Measurements from ENCODE around the gene DNAH9. TPM values are rescaled to one million over a fixed set of nuclear protein-coding genes. Genes with fewer than 3 reads are reported as not detected.

DNAH9 gene
- total and polyA plus RNA-seq, 2 donors (not counting 1 experiment from before 2014, with no cell fraction given) = not detected

DNA sequence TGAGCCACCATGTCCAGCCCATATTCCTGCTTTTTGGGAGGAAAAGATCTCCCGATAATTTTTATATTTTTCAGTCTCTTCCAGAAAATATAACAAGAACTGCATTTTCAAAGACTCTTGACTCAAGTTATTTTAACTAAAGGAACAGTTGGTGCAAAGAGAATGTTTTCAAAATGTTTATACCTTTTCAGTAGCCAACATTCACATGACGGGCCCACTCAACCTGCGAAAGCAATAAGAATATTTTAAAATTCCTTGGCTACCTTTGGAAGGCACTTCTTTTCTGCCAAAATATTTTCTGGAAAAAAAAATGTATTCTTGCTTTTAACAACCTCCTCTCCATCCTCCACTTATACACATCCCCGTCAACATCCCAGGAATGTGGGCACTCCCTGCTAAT lies 258.7 kb downstream of the DNAH9 start:
- CTCF ChIA-PET = no interaction called here
- Mint-ChIP-seq H3K27me3 (no peaks in the 10 kb centered on the region), H3K27ac (no peak overlapping the region), H3K4me1 (no peaks in the 10 kb centered on the region), H3K4me3 (no peak overlapping the region), H3K9me3 (ENCODE audit: insufficient read depth) (peaks cover 8% of the 10 kb centered on the region)
- Histone ChIP-seq H3K4me3 (ENCODE audit: control extremely low read depth in 1 of 5, extremely low read depth in 1 of 5, insufficient read depth in 1 of 5, low read depth in 2 of 5, low read length in 4 of 5) (no peak overlapping the region), H3K36me3 (replicated peaks in 1 of 2; ENCODE audit: control extremely low read depth in 1 of 2, control insufficient read depth in 1 of 2, extremely low read depth in 1 of 2, insufficient read depth in 2 of 2, low read length in 1 of 2) (no peaks in the 10 kb centered on the region), H4K20me1 (ENCODE audit: control insufficient read depth, insufficient read depth, low read length, poor library complexity, severe bottlenecking) (no peaks in the 10 kb centered on the region), H3K9ac (ENCODE audit: low read length) (no peak overlapping the region), H2AFZ (ENCODE audit: insufficient read depth, low read depth, low read length, poor library complexity, severe bottlenecking) (no peak overlapping the region), H3K79me2 (ENCODE audit: control insufficient read depth, insufficient read depth, low read length) (no peaks in the 10 kb centered on the region), H3K4me1 (ENCODE audit: control insufficient read depth in 2 of 2, insufficient read depth in 2 of 2, low read length in 2 of 2) (no peaks in the 10 kb centered on the region), H3K27me3 (replicated peaks in 1 of 4; ENCODE audit: control extremely low read depth in 1 of 4, control insufficient read depth in 3 of 4, insufficient read depth in 4 of 4, low read length in 3 of 4) (no peaks in the 10 kb centered on the region), H3K9me3 (ENCODE audit: control extremely low read depth in 1 of 3, control insufficient read depth in 2 of 3, insufficient read depth in 1 of 3, low read length in 2 of 3) (peaks cover 0 to 6% (median 0%) of the 10 kb centered on the region in 3 donors), H3K4me2 (replicated peaks; ENCODE audit: low read depth, low read length, poor library complexity, severe bottlenecking) (no peak overlapping the region), H3K27ac (ENCODE audit: low read length in 2 of 2) (no peak overlapping the region)
- no peak for DNase-seq
- intact Hi-C loops (cut with micrococcal nuclease) = no loop called here
- WGBS (ENCODE audit: insufficient coverage) = 100% methylated on average over 1 of the region's 4 CpGs
- ATAC-seq (ENCODE audit: low read depth) = no peak
- TF ChIP-seq, protein P1, sequence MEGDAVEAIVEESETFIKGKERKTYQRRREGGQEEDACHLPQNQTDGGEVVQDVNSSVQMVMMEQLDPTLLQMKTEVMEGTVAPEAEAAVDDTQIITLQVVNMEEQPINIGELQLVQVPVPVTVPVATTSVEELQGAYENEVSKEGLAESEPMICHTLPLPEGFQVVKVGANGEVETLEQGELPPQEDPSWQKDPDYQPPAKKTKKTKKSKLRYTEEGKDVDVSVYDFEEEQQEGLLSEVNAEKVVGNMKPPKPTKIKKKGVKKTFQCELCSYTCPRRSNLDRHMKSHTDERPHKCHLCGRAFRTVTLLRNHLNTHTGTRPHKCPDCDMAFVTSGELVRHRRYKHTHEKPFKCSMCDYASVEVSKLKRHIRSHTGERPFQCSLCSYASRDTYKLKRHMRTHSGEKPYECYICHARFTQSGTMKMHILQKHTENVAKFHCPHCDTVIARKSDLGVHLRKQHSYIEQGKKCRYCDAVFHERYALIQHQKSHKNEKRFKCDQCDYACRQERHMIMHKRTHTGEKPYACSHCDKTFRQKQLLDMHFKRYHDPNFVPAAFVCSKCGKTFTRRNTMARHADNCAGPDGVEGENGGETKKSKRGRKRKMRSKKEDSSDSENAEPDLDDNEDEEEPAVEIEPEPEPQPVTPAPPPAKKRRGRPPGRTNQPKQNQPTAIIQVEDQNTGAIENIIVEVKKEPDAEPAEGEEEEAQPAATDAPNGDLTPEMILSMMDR (IDR thresholded peaks at IDR 0.05) = no peak
- no peak for TF ChIP-seq EZH2 (IDR thresholded peaks at IDR 0.05; ENCODE audit: borderline replicate concordance, insufficient read depth, low read depth, low read length, poor library complexity, severe bottlenecking)
- POLR2A ChIA-PET = no interaction called here

DNA sequence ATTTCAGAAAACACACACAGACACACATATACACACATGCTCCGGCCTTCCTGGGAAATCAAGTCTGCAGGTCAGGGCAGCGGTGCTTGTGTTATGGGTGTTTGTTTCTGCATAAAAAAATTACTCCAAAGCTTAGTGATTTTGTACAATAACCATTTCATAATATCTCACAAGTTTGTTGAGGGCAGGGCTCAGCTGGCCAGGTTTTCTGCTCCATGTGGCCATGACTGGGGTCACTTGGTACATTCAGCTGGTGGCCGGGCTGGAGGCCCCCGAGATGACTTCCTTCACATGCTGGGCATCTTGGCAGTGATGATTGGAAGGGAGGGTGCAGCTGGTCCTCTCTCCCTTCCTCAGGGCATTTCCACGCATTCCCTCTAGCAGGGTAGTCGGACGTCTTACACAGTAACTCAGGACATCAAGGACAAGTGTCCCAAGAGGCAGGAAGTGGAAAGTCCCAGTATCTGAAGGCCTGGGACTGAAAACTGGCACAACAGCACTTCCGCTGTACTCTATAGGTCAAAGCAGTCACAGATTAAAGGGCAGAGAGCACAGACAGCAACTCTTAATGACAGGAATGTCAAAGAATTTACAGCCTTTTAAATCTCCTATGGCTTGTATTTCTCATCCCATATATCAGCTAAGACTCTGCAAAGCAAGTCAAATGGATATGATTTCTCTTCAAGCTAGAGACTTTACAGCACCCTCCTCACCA lies 271.6 kb downstream of the DNAH9 start:
- no peak for ATAC-seq (ENCODE audit: low read depth)
- H4K20me1 ChIP-seq (ENCODE audit: control insufficient read depth, insufficient read depth, low read length, poor library complexity, severe bottlenecking) = no peaks in the 10 kb centered on the region
- Mint-ChIP-seq H3K4me1 (no peaks in the 10 kb centered on the region), H3K27ac (no peak overlapping the region), H3K9me3 (ENCODE audit: insufficient read depth) (no peaks in the 10 kb centered on the region), H3K27me3 (peaks cover 3% of the 10 kb centered on the region), H3K4me3 (no peak overlapping the region)
- H3K79me2 ChIP-seq (ENCODE audit: control insufficient read depth, insufficient read depth, low read length) = no peaks in the 10 kb centered on the region
- TF ChIP-seq EZH2 (IDR thresholded peaks at IDR 0.05; ENCODE audit: borderline replicate concordance, insufficient read depth, low read depth, low read length, poor library complexity, severe bottlenecking) = no peak
- TF ChIP-seq, protein P1 (IDR thresholded peaks at IDR 0.05) = no peak
- DNase-seq = no peak
- no peak overlapping the region for H3K9ac ChIP-seq (ENCODE audit: low read length)
- no peak overlapping the region for H3K4me3 ChIP-seq (ENCODE audit: control extremely low read depth in 1 of 5, extremely low read depth in 1 of 5, insufficient read depth in 1 of 5, low read depth in 2 of 5, low read length in 4 of 5)
- WGBS (ENCODE audit: insufficient coverage) = 71% methylated on average over 6 of the region's 8 CpGs
- no peaks in the 10 kb centered on the region for H3K4me1 ChIP-seq (ENCODE audit: control insufficient read depth in 2 of 2, insufficient read depth in 2 of 2, low read length in 2 of 2)
- no peak overlapping the region for H3K27ac ChIP-seq (ENCODE audit: low read length in 2 of 2)
- H3K4me2 ChIP-seq (replicated peaks; ENCODE audit: low read depth, low read length, poor library complexity, severe bottlenecking) = no peak overlapping the region
- POLR2A ChIA-PET = no interaction called here
- H2AFZ ChIP-seq (ENCODE audit: insufficient read depth, low read depth, low read length, poor library complexity, severe bottlenecking) = no peak overlapping the region
- peaks cover 0 to 2% (median 0%) of the 10 kb centered on the region in 4 experiments for H3K27me3 ChIP-seq (replicated peaks in 1 of 4; ENCODE audit: control extremely low read depth in 1 of 4, control insufficient read depth in 3 of 4, insufficient read depth in 4 of 4, low read length in 3 of 4)
- intact Hi-C loops (cut with micrococcal nuclease) = no loop called here
- CTCF ChIA-PET = no interaction called here
- peaks cover 0 to 15% (median 0%) of the 10 kb centered on the region in 3 donors for H3K9me3 ChIP-seq (ENCODE audit: control extremely low read depth in 1 of 3, control insufficient read depth in 2 of 3, insufficient read depth in 1 of 3, low read length in 2 of 3)
- H3K36me3 ChIP-seq (replicated peaks in 1 of 2; ENCODE audit: control extremely low read depth in 1 of 2, control insufficient read depth in 1 of 2, extremely low read depth in 1 of 2, insufficient read depth in 2 of 2, low read length in 1 of 2) = no peaks in the 10 kb centered on the region
